Stimulated activated CD4-positive, alpha-beta T cell treated with anti-CD3 and anti-CD28 coated beads, Interleukin-1b, Interleukin-23, amount 100 ng/mL, for 48 hours (primary cell): ENCODE measurements around the gene PGLYRP1.

ENCODE experiments used
- DNase-seq: peaks from one replicate; pipeline ENCODE4 v3.0.0-alpha.2; 2020

Gene PGLYRP1

GRCh38 chr19:46031781-46032596, 9.1 kb upstream of the PGLYRP1 start:
- DNase-seq, result no peak

GRCh38 chr19:46030812-46031550, 8.1 kb upstream of the PGLYRP1 start:
- DNase-seq, result no peak

GRCh38 chr19:46025835-46026234, 3.0 kb upstream of the PGLYRP1 start:
- no peak for DNase-seq

DNA sequence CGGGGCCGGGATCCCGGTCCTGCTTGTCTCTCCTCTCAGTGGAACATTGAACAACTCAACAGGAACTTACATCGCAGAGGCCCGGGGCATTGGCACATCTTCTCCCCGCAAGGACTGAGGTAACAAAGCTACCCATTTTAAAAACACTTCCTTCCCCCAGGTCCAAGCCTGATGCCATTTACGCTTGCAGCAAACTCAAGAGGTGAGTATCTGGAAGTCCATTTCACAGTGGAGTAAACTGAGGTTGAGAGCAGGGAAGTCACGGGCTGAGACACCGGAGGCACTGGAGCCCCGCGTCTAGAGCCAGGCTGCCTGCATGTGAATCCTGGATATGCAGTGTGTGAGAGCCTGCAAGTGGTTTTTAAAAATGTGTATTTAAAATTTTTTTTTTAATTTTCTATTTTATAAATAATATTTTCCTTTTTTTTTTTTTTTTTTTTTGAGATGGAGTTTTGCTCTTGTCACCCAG, 492 bp upstream of the PGLYRP1 start:
- no peak for DNase-seq

DNA sequence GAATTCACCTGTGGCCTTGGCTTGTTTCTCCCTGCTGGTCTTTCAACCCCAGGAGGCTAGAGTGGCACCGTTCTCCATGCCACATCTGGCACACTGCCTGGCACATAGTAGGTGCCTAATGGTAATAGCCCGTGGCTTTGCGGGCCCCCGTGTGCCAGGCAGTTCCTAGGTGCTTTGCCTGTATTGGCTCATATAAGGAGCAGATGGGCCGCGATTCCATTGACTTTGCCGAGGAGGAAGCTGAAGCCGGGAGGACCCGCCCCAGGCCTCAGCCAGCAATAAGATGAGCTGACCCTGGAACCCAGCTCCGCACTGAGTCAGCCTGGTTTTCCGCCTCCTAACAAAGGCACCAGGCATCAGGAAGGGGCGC, 807 bp downstream of the PGLYRP1 start:
- DNase-seq, result no peak

- no peak for DNase-seq
Observed at GRCh38 chr19:46021531-46022041, 1.3 kb downstream of the PGLYRP1 start.

- DNase-seq, result no peak
Observed at GRCh38 chr19:46020819-46021125, 2.1 kb downstream of the PGLYRP1 start.

GRCh38 chr19:46019270-46019669, 3.6 kb downstream of the PGLYRP1 start:
- DNase-seq, result no peak

DNA sequence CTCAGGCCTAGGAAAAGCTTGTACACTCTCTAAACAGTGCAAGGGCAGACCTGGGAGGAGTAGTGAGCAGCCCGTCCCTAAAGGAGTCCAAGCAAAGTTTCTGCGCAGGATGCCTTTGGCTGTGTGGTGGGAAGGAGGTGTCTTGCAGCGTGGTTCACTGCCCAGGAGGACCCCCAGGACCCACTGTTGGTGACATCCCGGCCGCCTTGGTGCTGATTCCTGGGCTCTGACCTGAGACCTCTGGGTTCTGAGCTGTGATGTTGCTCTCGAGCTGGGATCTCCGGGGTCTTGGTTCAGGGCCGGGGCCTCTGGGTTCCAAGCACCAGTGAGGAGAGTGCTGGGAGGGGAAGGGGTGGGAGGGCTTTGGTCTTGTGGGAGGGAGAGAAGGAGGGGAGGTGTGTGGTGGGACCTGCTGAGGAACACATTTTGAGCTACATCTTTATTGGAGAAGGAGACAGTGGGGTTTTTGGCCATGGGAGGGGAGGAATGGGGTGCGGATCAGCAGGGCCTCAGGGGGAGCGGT, 4.1 kb downstream of the PGLYRP1 start:
- no peak for DNase-seq

GRCh38 chr19:46017874-46018675, 4.8 kb downstream of the PGLYRP1 start:
- no peak for DNase-seq

GRCh38 chr19:46017095-46017429, 5.8 kb downstream of the PGLYRP1 start:
- DNase-seq, result no peak

DNA sequence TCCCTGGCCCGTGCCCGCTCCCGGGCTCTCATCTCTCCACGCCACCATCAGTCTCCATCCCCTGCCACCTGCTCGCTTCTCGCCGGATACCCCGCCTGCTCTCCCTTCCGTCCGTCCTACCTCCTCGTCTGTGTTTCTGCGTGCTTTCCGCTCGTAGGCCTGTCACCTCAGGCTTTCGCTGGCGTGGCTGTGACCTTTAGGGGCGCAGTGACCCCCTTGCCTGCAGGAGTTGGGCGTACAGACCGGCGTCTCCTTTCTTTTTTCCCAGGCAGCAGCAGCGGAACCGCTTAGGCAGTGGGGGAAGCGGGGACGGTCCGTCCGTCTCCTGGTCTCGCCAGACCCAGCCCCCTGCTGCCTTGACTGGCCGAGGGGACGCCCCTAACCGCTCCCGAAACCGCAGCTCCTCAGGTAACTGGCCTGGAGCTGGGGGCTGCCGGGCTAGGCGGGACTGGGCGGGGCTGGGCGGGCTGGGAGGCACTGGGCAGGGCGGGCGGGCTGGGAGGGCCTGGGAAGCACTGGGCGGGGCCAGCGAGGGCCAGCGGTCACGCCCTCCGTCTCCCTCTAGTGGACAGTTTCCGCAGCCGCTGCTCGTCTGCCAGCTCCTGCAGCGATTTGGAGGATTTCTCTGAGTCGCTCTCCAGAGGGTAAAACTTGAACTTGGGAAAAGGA, 6.3 kb downstream of the PGLYRP1 start:
- peak; percentile 77 for DNase-seq

- DNase-seq, result peak; percentile 24
Observed at GRCh38 chr19:46015687-46016425, 7.0 kb downstream of the PGLYRP1 start.

DNA sequence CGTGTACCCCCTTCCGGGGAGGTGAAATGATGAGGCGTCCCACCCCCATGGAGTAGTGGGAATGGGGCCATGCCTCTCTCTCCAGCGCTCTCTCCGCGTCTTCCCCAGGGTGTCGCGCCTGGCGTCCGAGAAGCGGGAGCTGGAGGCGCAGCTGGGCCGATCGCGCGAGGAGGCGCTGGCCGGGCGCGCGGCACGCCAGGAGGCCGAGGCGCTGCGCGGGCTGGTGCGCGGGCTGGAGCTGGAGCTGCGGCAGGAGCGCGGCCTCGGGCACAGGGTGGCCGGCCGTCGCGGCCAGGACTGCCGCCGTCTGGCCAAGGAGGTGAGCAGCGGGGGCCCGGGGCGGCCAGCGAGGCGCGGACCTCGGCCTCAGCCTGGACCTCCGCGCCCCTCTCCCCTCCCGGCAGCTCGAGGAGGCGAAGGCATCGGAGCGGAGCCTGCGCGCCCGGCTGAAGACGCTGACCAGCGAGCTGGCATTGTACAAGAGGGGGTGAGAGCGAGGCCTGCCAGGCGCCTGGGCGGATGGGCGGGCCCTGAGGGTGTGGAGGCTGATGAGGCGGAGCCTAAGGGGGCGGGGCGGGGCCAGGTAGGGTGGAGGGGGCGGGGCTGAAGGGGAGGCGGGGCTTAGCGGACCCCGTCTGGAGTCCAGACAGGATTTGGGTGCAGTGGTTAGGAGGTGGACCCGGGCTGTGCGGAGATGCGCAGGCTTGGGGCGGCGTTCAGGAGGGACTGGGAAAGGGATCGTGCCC, 7.7 kb downstream of the PGLYRP1 start:
- DNase-seq, result peak; percentile 60

- no peak for DNase-seq
Observed at GRCh38 chr19:46014534-46014933, 8.3 kb downstream of the PGLYRP1 start.

DNA sequence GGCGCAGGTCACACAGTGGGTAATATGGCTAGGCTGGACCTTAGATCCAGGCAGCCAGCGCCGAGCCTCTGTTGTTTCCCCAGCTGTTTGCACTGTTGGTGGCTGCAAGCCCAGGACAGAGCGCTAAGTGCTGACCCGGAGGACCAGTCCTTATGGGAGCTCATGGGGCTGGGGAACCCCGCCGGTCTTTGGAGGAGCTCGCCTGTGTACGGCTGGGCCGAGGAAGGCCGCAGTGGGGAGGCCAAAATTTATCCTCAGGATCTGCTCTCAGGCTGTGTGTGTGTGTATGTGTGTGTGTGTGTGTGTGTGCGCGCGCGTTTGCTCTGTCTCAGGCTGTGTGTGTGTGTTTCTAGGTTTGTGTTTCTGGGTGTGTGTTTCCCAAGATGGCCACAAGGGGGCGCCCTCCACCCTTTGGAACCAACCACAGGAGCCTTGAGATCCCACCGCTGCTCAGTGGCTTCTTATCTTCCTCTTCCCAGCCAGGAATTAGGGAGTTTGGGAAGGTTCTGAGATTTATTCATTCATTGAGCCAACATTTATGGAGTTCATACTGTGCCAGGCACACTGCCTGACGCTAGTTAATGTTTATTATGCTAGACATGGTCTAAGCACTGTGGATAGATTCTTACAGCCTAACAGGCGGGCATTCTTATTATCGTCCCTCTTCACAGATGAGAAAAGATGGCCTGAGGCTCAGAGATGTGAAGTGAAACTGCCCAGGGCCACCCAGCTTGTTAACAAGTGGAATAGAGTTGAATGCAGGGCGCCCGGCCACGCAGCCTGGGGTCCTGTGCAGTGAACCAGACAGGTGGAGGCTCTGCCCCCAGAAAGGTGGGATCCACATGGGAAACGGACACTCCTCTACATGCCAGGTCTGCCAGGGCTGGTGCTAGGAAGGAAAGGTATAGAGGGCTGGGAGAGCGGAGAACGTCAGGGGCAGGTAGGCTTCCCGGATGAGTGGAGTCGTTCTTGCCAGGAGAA, 13.0 kb downstream of the PGLYRP1 start:
- peak; percentile 60 for DNase-seq

DNA sequence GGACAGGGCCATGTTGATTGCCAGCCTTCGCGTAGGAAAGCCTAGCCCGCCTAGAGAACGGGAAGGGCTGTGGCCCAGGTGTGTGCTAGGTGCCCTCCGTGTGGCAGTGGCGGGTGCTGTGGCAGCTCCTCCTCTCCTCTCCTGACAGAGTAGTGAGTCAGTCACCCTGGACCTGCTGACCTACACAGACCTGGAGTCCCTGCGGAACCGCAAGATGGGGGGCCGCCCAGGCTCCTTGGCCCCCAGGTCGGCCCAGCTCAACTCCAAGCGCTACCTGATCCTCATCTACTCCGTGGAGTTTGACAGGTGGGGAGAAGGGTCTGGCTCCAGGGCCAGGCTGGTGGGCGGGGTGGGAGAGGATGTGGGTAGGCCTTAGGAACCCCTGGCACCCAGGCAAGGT, 16.4 kb downstream of the PGLYRP1 start:
- DNase-seq, result no peak

- DNase-seq, result no peak
Observed at GRCh38 chr19:46002678-46003275, 20.1 kb downstream of the PGLYRP1 start.

GRCh38 chr19:46000491-46001246, 22.2 kb downstream of the PGLYRP1 start:
- DNase-seq, result peak; percentile 61
